NCI-H510A treated with DMSO at 0.1 percent for 48 hours (cell line): ENCODE data around the gene SLC17A2.

Experiments
- DNase-seq: peaks from one replicate; lab custom pipeline; 2025; lab: John Stamatoyannopoulos, UW

SLC17A2 gene, protein sequence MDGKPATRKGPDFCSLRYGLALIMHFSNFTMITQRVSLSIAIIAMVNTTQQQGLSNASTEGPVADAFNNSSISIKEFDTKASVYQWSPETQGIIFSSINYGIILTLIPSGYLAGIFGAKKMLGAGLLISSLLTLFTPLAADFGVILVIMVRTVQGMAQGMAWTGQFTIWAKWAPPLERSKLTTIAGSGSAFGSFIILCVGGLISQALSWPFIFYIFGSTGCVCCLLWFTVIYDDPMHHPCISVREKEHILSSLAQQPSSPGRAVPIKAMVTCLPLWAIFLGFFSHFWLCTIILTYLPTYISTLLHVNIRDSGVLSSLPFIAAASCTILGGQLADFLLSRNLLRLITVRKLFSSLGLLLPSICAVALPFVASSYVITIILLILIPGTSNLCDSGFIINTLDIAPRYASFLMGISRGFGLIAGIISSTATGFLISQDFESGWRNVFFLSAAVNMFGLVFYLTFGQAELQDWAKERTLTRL

DNA sequence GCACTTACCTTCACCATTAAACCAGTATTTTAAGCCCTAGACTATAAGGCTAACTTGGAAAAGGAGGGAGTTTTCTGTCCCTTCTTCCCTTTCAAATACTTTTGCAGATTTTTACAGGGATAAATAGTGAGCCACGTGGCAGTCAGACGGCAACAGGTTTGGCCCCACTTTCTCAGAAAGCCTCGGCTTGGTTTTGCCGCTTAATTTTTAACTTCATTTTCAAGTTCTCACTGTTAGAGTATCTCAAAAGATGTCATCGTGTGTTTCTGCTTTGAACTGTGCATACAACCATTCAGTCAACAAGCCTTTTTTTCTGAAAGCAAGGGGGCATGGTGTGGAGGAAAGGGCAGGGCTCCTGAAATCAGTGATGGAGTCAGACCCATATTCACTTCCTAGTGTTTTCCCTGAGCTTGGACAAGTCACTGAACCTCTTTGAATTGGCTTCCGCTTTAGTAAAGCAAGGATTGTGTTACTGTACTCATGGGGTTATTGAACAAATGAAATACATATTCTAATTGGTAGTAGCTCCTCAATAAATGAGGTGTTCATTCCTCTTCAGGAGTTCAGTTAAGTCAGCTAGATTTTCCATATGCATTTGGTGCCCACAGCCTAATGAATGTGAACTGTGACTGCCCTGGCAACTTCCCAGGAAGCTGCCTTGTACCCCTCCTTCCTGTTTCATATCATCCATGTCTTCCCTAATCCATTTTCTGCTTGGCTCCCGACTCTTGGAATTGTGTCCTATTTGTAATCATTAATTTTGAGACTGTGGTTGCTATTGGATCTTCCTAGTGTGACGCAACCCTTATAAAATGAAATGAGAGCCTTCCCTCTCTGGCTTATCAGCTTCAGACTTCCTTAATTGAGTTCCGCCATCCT lies at the start of gene SLC17A2:
TSS of gene SLC17A2 (minus strand) at position 160 of the 879 bp plus-strand sequence. CDS start 4,895 bp downstream, outside the sequence.
- DNase-seq: no peak

DNA sequence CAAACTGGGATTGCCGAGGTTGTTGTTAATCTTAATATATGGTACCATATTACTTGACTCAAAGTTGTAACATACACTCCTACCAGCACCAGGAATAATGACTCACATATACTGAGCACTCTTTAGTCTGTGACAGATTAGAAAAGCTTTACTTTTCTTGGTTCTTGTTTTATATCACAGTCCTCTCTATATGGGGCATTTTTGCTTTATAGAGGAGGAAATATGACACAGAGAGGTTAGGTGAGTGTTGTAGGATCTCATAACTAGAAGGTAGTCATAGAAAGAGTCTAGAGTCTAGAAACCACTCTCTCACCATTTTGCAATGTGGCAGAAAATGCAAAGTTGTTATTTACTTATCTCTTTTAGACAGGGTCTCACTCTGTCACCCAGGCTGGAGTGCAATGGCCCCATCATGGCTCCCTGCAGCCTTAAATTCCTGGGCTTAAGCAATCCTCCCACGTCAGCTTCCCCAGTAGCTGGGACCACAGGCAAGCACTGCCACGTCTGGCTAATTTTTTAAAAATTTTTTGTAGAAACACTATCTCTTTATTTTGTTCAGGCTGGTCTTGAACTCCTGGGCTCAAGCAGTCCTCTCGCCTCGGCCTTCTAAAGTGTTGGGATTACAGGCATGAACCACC lies 45.6 kb upstream of the SLC17A2 start:
- DNase-seq: no peak

DNA sequence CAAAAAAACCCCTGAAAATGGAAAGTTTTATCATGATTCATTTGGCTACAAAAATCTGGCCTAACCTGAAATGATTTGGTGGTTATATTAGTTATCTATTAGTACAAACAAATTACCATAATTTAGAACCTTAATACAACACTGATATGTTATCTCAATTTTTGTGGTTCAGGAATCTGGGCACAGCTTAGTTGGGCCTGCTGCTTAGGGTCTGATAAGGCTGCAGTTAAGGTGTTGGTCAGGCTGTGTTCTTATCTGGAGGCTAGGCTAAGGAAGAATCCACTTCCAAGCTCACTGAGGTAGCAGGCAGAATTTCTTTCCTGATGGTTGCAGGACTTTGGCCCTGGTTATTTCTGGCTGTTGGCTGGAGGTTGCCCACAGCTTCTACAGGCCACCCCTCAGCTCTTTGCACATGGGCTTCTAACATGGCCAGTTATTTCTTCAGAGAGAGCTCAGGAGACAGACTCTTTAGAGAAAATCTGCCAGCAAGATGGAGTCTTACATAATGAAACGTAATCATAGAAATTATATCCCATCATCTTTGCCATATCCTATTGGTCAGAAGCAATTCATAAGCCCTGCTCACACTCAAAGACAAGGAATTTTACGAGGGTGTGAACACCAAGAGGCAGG lies 43.5 kb upstream of the SLC17A2 start:
- no peak for DNase-seq

DNA sequence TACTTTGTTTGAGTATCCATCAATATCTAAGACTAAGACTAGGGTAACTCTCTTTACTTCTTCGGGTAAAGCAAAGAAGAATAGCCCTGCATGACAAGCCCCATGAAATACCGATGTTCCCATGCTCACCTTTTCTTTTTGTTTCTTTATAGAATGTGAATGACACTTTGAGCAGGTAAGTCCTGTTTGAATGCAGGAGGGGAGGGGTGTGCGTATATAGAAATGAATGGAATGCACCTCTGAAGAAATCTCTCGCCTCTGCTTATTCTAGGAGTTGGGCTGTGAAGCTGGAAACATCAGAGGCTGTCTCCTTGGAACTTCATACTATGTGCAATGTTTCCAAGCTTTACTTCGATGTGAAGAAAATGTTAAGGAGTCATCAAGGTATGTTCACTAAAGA lies 42.4 kb upstream of the SLC17A2 start:
- no peak for DNase-seq

DNA sequence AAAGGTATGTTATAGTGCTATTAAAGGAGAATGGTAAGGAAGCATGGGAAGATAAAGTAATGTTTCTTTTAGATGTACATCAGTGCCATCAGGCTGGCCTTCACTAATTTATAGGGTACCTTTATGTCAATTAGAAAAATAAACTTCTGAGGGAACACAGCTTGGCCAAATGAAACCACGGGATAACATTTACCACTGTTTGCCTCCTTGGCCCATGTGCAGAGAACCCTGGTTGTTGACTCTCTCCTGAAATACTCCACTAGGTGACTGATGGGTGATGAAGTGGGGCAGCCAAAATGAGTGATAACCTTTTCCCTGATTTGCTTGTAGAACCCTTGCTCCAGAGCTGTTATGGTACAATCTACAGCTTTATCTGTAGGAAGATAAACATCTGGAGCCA lies 41.6 kb upstream of the SLC17A2 start:
- DNase-seq: no peak

DNA sequence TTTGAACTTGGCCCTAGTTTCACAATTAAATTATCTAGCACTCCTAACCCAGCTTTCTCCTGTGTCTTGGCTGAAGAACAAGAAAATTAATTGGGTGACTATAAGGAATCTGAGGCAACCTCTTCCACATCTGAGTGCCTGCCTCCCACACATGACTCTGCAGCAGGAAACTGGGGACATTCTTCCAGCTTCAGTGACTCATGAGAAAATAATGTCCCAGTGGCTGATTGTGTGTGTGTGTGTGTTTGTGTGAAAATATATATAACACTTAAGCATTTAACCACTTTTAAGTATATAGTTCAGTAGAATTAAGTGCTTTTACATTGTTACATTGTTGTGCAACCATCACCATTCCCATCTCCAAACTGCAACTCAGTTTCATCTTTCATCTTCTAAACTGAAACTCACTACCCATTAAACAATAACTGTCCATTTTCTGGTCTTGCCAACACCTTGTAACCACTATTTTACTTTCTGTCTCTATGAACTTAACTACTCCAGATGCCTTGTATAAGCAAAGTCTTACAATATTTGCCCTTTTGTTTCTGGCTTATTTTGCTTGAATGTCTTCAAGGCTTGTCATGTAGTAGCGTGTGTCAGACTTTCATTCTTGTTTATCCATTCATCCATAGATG lies 40.8 kb upstream of the SLC17A2 start:
- no peak for DNase-seq

DNA sequence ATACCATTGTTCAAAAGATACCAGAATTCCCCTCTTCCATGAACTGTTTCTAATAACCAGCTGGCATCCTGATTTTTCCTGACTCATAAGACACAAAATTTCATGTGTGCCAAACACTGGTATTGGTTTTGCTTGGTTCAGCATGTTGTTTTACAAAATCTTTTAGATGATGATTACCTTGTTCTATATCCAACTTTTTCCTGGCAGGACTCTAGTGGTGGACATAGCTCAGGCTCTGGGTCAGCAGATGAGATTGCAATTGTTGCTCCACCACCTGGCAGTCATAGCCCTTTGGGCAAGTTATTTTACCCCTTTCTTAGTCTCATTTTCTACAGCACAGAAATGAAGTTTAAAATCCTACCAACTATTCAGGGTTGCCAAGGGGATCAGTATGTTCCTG lies 38.3 kb upstream of the SLC17A2 start:
- DNase-seq: no peak

DNA sequence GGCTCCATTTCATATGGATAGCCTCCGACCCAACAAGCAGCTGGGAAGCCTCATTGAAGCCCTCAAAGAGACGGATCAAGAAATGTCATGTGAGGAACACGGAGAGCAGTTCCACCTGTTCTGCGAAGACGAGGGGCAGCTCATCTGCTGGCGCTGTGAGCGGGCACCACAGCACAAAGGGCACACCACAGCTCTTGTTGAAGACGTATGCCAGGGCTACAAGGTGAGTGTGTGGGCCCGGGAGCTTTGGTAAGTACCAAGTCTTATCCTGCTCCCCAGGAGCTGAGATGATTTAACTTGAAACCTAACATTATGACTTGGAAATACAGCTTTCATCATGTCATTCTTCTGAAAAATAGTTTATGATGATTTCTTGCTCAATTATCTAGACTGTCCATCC lies 36.2 kb upstream of the SLC17A2 start:
- DNase-seq: no peak

DNA sequence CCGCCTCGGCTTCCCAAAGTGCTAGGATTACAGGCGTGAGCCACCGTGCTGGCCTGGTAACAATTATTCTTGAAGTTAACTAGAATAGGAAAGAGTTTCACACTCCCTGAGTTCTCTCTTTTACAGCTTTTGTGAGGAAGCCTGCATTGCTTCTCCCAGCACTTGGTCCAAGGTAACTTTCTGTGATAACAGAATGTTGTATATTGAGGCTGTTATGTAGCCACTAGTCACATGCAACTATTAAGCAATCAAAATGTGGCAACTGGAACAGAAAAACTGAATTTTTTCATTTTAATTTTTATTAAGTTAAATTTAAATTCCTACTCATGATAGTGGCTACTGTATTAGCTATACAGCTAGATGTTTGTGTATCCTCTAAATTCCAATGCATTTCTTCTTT lies 34.6 kb upstream of the SLC17A2 start:
- DNase-seq: no peak

DNA sequence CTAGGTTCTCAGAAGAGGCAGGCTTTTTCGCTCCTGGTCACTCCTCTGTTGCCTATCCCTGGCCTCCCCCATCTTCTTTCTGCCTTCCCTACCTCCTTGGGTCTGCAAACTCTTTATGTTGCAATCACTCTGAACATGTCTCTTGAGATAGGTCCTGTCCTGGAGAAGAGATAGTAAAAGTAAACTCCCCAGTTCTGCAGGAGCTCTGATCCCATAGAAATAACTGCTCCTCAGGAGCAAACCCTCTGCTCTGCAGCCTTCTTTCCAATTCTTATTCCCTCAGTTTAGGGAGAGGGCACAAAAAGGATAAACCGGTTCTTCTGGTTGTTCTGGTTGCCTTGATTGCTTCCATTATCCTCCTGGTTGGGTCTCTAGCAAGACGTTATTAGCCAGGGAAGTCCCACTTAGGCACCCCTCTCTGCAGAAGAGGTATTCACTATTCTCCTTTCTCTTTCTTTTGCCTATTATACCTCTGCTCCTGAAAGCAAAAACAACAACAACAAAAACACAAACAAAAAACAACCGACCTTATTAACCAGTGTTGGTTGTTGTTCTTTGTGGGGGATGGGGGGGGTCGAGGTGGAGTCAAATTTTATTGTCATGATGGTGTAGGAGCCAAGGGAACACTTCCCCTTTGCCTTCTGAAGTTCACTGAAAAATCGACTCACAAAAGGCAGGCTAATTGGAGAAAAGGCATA lies 33.1 kb upstream of the SLC17A2 start:
- DNase-seq: peak; percentile 91

DNA sequence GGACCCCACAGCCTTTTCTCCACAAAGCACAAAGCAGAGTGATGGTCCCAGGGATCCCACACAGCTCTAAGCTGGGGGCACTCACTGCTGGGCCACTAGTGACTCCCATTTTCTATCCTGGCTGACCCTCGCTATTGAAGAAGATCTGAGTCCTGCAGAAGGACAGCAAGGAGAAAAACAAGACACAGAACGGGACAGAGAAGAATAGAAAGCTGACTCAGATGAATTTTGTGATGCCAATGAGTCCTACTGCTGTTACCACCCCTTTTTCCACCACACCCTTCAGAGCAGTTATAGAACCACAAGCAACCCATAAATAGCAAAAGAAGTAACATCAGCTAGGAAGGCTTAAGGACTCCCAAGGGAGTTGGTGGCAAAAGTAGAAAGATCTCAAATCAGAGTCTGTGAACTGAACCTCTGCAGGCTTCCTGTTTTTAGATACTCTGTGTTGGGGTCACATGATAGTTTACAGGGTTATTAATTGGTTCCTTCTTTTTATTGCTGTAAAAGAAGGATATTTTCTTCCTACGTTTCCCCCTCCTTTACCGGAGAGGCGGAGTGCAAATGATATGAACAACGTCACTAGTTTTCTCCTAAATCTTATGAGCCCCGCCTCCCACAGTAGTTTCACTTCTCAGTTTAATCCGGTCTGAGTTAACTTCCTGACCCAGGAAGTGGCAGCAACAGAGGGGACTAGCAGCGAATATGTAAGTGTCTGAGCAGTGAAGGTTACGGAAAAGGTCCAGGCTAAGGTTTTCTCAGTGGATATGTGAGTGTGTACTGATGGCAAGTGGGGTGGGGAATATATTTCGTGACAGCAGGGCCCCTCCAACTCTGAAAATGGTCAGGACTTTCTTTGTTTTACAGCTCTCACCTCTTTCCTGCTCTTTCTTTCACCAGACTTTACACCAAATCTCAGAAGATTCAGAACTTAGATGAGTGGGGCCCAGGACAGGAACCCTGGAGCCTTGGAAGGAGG lies 31.9 kb upstream of the SLC17A2 start, which contains the start of gene TRIM38:
TSS of gene TRIM38 (plus strand) at position 654 of the 979 bp plus-strand sequence. CDS start 3,721 bp downstream, outside the sequence.
- peak; percentile 75 for DNase-seq

DNA sequence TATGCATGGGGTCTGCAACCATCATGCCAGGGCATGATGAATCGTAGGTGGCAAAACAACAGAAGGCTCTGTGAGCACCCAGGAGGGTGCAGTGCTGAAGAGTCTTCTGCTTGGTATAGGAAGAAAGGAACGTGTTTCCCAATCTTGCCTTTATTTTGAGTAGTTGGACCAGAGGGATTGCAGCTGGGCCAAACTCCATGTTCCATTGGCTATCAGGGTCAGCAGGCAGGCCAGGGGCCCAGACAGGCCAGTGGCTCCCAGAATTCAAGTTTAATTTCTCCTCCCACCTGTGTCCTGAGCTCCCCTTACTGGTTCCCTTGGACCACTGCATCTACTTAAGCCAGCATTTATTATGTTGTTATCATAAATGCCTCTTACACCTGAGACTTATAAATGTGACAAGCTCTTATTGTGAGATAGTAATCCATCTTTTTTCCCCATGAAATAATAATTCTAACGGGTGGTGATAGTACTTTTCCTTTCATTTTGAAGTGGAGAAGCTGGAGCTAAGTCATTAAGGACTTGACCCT lies 31.2 kb upstream of the SLC17A2 start:
- DNase-seq: no peak

DNA sequence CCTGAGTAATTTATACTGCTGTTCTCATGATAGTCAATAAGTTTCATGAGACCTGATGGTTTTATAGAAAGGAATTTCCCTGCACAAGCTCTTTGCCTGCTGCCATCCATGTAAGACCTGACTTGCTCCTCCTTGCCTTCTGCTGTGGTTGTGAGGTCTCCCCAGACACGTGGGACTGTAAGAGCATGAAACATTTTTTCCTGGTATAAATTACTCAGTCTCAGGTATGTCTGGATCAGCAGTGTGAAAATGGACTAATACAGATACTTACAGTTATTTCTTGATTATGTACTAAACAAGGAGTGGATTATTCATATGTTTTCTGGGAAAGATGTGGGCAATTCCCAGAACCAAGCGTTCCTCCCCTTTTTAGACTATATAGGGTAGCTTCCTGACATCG lies 30.2 kb upstream of the SLC17A2 start:
- DNase-seq: no peak

DNA sequence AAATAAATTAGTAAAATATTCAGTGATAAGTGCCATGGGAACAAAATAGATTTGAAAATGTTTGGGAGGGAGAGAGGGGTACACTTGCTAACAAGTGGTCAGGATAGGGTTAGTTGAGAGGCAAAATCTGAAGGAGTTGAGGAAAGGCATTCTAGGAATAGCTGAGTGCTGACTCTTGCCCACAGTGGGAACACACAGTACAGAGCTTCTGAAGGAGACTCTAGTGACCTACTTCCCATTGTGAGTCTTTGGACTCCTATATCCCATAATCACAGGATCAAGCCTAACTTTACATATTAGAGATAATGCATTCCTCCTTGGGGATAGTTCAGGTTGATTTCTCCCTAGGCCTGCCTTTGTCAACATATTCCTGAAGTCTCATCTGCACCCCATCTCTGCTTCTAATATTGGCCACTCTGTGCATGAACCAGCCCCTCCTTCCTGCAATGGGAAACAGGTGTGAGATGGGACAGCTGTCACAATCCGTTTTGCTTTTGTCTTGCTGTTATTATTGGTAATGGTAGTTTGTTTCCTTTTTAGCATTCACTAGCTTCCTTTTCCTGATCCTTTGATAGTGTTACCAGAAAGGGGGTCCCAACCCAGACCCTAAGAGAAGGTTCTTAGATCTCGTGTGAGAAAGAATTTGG lies 29.5 kb upstream of the SLC17A2 start:
- DNase-seq: no peak

DNA sequence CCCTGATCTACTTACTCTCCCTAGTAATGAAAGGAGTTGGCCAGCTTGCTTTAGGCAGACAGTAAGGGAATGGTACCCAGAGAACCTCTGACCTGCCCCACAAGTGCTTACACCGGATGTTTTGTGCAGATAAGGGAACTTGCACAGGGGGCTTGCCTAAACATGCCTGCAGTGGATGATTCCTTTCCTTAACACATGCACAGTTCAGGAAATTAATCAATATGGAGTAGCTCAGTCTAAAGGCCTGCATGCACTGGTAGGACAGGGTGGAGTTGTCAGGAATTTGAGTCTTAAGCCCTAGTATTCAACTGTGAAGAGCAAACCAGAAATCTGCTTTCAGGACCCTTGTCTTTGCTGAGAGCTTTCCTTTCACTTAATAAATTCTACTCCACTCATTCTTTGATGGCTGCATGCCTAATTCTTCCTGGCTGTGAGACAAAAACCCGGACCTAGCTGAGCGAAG lies 28.2 kb upstream of the SLC17A2 start:
- no peak for DNase-seq

DNA sequence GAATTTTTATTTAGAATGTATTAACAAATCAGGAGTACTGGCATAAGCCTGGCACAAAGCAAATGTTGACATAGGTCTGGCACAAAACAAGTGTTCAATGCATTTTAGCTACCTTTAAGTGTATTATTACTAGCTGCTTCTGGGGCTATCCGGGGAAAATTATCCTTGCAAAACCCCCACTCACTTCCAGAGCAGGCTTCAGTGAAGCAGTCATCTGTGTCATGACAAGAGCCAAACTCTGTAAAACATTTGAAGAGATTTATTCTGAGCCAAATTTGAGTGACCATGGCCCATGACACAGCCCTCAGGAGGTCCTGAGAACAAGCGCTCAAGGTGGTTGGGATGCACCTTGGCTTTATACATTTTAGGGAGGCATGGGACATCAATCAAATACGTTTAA lies 25.7 kb upstream of the SLC17A2 start:
- no peak for DNase-seq

DNA sequence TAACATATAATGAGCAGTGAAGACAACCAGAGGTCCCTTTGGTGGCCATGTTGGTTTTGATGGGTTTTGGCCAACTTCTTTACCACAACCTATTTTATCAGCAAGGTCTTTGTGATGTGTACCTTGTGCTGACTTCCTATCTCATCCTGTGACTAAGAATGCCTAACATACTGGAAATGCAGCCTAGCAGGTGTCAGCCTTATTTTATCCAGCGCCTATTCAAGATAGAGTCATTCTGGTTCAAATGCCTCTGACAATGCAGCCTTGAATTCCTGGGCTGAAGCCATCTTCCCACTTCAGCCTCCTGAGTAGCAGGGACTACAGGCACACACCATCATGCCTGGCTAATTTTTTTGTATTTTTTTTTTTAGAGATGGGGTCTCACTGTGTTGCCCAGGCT lies 24.3 kb upstream of the SLC17A2 start:
- no peak for DNase-seq

DNA sequence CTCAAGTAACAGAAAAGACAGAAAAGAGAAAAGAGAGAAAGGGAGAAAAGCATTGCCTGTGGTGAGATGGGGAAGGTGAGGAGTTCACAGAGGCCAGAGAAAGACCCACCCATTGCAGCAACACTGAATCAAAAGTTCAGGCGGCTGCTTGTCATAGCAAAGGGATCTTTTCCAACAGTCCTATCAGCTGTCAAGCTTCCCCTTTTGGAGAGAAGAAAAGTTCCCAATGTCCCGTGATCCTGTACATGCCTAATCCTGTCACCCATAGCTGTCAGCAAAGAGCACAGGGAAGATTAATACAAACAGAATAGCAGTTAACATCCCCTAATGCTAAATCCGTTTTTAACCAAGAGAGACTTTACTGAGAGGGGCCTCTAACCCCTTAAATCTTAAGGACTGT lies 23.2 kb upstream of the SLC17A2 start:
- no peak for DNase-seq

DNA sequence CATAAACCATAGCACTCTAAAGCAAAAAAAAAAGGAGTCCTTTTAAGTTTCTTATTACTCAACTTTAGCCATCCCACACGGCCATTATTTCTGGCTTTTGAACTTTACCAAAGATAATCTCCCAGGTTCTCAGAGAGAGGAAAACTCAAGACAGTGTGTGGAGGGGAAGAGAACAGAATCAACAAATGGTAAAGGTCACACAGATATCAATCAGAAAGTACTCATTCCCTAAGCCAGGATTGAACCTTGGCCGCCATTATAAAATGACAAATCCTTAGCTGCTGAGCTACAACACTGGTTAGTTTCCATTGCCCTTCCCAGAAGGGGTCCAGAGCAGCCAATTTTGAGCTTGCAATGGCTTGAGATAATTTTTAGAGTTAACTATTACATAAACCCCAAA lies 22.0 kb upstream of the SLC17A2 start:
- DNase-seq: no peak
